ENCODE data around the gene SGCA.

SGCA gene

DNA sequence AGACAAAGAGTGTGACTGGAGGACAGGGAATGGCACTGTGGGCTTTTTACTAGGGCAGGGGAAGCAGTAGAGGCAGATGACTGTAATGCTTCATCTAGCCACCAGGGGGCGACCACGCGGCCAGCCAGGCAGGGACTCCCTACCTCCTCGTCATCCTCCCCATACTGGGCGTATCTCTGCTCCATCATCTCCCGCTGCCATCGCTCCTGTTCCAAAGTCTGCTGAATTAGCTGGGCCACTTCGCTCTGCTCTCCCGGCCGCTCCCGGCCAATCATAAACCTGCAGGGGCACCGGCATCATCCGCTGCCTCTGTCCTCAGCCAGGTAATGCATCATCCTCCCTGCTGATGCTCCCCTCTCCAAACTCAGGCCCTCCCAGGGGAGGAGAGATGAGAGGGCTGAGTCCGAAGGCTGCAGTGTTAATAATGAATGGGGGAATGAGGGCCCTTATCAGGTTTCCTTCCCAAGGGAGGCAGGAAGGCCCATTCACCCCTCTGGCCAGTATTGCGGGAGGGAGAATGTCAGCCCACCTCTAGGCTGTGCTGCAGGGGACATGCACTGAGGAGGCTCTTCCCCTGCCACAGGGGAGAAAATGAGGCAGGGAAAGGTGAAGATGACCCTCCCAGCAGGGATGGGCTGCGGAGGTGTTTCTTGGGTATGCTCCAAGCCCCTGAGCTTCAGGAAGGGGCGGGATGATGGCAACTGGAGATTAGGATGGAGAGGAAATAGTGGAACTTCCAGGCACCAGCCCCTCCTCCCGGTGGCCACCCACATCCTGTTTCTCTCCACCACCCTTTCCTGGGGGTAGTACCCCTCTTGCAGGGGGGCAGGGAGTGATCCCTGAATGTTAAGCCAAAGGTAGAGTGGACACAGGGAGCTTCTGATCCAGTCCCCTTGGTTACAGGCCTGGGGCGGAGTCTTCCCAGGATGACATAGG lies 25.6 kb upstream of the SGCA start (continued):
- TF ChIP-seq, protein P1, sequence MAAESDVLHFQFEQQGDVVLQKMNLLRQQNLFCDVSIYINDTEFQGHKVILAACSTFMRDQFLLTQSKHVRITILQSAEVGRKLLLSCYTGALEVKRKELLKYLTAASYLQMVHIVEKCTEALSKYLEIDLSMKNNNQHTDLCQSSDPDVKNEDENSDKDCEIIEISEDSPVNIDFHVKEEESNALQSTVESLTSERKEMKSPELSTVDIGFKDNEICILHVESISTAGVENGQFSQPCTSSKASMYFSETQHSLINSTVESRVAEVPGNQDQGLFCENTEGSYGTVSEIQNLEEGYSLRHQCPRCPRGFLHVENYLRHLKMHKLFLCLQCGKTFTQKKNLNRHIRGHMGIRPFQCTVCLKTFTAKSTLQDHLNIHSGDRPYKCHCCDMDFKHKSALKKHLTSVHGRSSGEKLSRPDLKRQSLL (tag by site-specific recombination; IDR thresholded peaks at IDR 0.05): peak; percentile 99
- TF ChIP-seq ZBTB21 (tag by site-specific recombination; IDR thresholded peaks at IDR 0.05) (0 out of 2 replicates have a peak, but pooled peaks have one; percentile 30), ZNF2 (tag by site-specific recombination; IDR thresholded peaks at IDR 0.05) (0 out of 2 replicates have a peak, but pooled peaks have one; percentile 50), BCL11A (tag by site-specific recombination; IDR thresholded peaks at IDR 0.05; ENCODE audit: low read depth) (peak; percentile 69; the same call in 1 of the 2 replicates), KLF1 (tag by site-specific recombination; IDR thresholded peaks at IDR 0.05) (peak; percentile 75), ZNF423 (tag by site-specific recombination; IDR thresholded peaks at IDR 0.05) (0 out of 2 replicates have a peak, but pooled peaks have one; percentile 15), ZBTB48 (tag by site-specific recombination; IDR thresholded peaks at IDR 0.05) (peak; percentile 34; the same call in 1 of the 2 replicates), IKZF3 (tag by site-specific recombination; IDR thresholded peaks at IDR 0.05) (peak; percentile 30; the same call in 1 of the 2 replicates), ZNF654 (tag by site-specific recombination; IDR thresholded peaks at IDR 0.05; ENCODE audit: low read depth) (peak; percentile 41), FEZF1 (tag by site-specific recombination; IDR thresholded peaks at IDR 0.05) (peak; percentile 8; the same call in 1 of the 2 replicates), SP3 (tag by site-specific recombination; IDR thresholded peaks at IDR 0.05) (peak; percentile 69), ZNF248 (tag by site-specific recombination; IDR thresholded peaks at IDR 0.05) (no peak), ZIC2 (tag by site-specific recombination; IDR thresholded peaks at IDR 0.05) (peak; percentile 95), ZNF600 (tag by site-specific recombination; IDR thresholded peaks at IDR 0.05) (peak; percentile 92), ZNF10 (tag by site-specific recombination; IDR thresholded peaks at IDR 0.05) (peak; percentile 79)
- TF ChIP-seq, protein P2, sequence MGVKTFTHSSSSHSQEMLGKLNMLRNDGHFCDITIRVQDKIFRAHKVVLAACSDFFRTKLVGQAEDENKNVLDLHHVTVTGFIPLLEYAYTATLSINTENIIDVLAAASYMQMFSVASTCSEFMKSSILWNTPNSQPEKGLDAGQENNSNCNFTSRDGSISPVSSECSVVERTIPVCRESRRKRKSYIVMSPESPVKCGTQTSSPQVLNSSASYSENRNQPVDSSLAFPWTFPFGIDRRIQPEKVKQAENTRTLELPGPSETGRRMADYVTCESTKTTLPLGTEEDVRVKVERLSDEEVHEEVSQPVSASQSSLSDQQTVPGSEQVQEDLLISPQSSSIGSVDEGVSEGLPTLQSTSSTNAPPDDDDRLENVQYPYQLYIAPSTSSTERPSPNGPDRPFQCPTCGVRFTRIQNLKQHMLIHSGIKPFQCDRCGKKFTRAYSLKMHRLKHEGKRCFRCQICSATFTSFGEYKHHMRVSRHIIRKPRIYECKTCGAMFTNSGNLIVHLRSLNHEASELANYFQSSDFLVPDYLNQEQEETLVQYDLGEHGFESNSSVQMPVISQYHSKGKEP (tag by site-specific recombination; IDR thresholded peaks at IDR 0.05): no peak
- TF ChIP-seq, protein P3, sequence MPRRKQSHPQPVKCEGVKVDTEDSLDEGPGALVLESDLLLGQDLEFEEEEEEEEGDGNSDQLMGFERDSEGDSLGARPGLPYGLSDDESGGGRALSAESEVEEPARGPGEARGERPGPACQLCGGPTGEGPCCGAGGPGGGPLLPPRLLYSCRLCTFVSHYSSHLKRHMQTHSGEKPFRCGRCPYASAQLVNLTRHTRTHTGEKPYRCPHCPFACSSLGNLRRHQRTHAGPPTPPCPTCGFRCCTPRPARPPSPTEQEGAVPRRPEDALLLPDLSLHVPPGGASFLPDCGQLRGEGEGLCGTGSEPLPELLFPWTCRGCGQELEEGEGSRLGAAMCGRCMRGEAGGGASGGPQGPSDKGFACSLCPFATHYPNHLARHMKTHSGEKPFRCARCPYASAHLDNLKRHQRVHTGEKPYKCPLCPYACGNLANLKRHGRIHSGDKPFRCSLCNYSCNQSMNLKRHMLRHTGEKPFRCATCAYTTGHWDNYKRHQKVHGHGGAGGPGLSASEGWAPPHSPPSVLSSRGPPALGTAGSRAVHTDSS (tag by site-specific recombination; IDR thresholded peaks at IDR 0.05): peak; percentile 74
- TF ChIP-seq, protein P4, sequence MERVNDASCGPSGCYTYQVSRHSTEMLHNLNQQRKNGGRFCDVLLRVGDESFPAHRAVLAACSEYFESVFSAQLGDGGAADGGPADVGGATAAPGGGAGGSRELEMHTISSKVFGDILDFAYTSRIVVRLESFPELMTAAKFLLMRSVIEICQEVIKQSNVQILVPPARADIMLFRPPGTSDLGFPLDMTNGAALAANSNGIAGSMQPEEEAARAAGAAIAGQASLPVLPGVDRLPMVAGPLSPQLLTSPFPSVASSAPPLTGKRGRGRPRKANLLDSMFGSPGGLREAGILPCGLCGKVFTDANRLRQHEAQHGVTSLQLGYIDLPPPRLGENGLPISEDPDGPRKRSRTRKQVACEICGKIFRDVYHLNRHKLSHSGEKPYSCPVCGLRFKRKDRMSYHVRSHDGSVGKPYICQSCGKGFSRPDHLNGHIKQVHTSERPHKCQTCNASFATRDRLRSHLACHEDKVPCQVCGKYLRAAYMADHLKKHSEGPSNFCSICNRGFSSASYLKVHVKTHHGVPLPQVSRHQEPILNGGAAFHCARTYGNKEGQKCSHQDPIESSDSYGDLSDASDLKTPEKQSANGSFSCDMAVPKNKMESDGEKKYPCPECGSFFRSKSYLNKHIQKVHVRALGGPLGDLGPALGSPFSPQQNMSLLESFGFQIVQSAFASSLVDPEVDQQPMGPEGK (tag by site-specific recombination; IDR thresholded peaks at IDR 0.05): peak; percentile 80
- TF ChIP-seq, protein P5, sequence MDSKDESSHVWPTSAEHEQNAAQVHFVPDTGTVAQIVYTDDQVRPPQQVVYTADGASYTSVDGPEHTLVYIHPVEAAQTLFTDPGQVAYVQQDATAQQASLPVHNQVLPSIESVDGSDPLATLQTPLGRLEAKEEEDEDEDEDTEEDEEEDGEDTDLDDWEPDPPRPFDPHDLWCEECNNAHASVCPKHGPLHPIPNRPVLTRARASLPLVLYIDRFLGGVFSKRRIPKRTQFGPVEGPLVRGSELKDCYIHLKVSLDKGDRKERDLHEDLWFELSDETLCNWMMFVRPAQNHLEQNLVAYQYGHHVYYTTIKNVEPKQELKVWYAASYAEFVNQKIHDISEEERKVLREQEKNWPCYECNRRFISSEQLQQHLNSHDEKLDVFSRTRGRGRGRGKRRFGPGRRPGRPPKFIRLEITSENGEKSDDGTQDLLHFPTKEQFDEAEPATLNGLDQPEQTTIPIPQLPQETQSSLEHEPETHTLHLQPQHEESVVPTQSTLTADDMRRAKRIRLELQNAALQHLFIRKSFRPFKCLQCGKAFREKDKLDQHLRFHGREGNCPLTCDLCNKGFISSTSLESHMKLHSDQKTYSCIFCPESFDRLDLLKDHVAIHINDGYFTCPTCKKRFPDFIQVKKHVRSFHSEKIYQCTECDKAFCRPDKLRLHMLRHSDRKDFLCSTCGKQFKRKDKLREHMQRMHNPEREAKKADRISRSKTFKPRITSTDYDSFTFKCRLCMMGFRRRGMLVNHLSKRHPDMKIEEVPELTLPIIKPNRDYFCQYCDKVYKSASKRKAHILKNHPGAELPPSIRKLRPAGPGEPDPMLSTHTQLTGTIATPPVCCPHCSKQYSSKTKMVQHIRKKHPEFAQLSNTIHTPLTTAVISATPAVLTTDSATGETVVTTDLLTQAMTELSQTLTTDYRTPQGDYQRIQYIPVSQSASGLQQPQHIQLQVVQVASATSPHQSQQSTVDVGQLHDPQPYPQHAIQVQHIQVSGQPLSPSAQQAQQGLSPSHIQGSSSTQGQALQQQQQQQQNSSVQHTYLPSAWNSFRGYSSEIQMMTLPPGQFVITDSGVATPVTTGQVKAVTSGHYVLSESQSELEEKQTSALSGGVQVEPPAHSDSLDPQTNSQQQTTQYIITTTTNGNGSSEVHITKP (tag by site-specific recombination; IDR thresholded peaks at IDR 0.05): peak; percentile 63
- TF ChIP-seq, protein P6, sequence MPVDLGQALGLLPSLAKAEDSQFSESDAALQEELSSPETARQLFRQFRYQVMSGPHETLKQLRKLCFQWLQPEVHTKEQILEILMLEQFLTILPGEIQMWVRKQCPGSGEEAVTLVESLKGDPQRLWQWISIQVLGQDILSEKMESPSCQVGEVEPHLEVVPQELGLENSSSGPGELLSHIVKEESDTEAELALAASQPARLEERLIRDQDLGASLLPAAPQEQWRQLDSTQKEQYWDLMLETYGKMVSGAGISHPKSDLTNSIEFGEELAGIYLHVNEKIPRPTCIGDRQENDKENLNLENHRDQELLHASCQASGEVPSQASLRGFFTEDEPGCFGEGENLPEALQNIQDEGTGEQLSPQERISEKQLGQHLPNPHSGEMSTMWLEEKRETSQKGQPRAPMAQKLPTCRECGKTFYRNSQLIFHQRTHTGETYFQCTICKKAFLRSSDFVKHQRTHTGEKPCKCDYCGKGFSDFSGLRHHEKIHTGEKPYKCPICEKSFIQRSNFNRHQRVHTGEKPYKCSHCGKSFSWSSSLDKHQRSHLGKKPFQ (tag by site-specific recombination; IDR thresholded peaks at IDR 0.05): no peak
